ENCODE results near the gene ISY1.
"Not testable (repeated sequence)": the region's sequence is repeated elsewhere in the genome, so short reads cannot be mapped to it uniquely, and the experiment has no call there.

ISY1 gene

DNA sequence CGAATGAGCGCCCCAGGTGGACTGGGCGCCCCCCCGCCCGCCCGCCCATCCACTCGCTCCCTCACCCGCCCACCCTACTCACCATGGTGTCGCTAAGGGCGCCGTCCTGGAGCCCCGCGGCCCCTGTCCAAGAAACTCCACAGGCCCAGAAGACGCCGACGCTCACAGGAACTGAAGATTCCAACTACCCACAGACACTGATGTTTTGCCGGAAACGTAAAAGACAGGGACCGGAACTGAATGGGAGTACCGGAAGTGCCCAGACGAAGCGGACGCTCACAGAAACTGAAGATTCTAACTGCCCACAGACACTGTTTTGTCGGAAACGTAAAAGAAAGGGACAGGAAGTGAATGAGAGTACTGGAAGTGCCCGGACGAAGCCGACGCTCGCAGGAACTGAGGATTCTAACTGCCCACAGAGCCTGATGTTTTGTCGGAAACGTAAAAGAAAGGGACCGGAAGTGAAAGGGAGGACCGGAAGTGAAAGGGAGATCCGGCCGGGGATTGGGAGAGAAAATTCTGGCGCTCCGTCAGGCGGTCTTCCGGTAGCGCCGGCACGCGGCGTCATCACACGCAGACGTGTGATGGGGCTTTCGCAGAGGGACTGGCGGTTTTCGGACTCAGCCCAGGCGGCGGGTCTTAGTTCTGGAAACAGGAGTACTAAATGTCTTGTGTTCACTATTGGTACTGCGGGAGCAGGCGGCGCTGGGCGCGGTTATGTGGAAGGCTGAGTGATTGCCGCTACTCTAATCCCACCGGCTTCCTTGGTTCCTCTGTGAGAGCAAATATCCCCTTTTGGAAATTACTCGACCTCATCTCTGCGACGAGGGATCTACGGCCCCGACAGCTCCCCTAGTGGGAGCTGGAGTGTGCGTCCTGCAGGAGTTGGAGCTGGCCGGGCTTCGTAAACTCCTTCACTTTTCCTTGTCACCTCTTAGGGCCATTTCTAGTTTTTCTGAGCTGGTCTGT lies at the start of gene ISY1:
TSS of gene ISY1 (minus strand) at position 173 of the 969 bp plus-strand sequence. CDS start at position 85, 88 bp downstream.
- peak; percentile 97 for DNase-seq (ENCODE audit: low read depth)
- peaks cover 18% of the 10 kb centered on the region for H3K4me1 ChIP-seq (ENCODE audit: control insufficient read depth, insufficient read depth, low read length)
- peak within 1 kb of the TSS; percentile 99 for H3K4me3 ChIP-seq (ENCODE audit: low read length)
- no peaks in the 10 kb centered on the region for H3K27me3 ChIP-seq (replicated peaks; ENCODE audit: control insufficient read depth, insufficient read depth, low read length)
- peaks cover 36% of the 10 kb centered on the region for H3K36me3 ChIP-seq (ENCODE audit: control insufficient read depth, insufficient read depth, low read length, severe bottlenecking)
- H3K9ac ChIP-seq (ENCODE audit: low read length) = peak within 1 kb of the TSS; percentile 95
- H3K9me3 ChIP-seq (ENCODE audit: control insufficient read depth, low read length) = no peaks in the 10 kb centered on the region

DNA sequence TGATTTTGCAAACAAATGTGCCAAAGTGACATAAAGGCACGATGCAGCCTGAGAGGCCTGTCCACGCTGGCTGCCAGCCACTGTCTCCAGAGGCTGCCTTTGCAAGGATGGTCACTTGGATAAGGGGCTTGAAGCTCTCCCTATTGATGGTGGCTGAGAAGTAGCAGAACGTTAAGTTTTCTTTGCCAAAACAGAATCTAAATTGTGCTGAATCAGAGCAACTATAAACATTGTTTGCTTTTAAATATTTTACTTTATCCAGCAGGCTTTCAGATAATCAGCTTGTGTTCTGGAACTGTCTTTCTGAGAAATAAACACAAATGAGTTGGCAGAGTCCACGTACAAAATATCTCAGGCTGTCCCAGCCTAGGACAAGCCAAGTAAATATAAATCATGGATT lies 46.6 kb upstream of the ISY1 start:
- Histone ChIP-seq H3K9me3 (ENCODE audit: control insufficient read depth, low read length) (no peaks in the 10 kb centered on the region), H3K4me1 (ENCODE audit: control insufficient read depth, insufficient read depth, low read length) (peaks cover 19% of the 10 kb centered on the region), H3K27me3 (replicated peaks; ENCODE audit: control insufficient read depth, insufficient read depth, low read length) (no peaks in the 10 kb centered on the region), H3K36me3 (ENCODE audit: control insufficient read depth, insufficient read depth, low read length, severe bottlenecking) (no peaks in the 10 kb centered on the region), H3K9ac (ENCODE audit: low read length) (peak overlapping the region; percentile 74), H3K4me3 (ENCODE audit: low read length) (no peak overlapping the region)
- DNase-seq (ENCODE audit: low read depth) = peak; percentile 43

DNA sequence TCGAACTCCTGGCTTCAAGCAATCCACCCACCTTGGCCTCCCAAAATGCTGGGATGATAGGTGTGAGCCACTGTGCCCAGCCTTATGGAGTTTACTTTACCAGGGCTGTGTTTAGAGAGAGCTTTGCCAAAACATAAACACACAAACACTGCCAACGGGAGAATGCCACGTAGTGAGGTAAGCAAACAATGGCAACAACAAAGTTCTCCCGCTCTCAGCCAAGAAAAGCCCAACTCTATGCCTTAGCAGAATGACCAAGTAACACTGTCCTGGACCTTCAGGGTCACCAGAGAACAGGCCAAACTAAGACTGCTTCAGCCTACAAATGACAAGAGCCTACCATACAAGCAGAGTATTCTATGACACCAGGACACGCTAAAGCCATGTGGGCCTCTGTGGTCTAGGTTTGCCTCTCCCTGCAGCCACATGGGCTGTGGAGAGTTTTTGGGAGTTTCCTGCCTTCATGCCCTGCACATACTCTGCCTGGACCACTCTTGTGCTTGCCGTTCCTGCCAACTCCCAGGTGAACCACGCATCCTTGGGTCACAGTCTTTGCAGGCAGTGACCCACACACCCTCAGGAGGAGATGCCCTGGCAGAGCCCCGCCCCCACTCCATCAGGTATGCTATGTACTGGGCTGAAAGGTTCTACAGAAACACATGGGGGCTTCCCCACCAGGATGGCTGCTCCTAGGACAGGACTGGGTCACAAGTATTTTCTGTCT lies 44.4 kb upstream of the ISY1 start:
- no peak for DNase-seq (ENCODE audit: low read depth)
- no peak overlapping the region for H3K9ac ChIP-seq (ENCODE audit: low read length)
- no peak overlapping the region for H3K4me3 ChIP-seq (ENCODE audit: low read length)
- no peaks in the 10 kb centered on the region for H3K36me3 ChIP-seq (ENCODE audit: control insufficient read depth, insufficient read depth, low read length, severe bottlenecking)
- H3K4me1 ChIP-seq (ENCODE audit: control insufficient read depth, insufficient read depth, low read length) = peaks cover 7% of the 10 kb centered on the region
- H3K9me3 ChIP-seq (ENCODE audit: control insufficient read depth, low read length) = no peaks in the 10 kb centered on the region
- H3K27me3 ChIP-seq (replicated peaks; ENCODE audit: control insufficient read depth, insufficient read depth, low read length) = no peaks in the 10 kb centered on the region

DNA sequence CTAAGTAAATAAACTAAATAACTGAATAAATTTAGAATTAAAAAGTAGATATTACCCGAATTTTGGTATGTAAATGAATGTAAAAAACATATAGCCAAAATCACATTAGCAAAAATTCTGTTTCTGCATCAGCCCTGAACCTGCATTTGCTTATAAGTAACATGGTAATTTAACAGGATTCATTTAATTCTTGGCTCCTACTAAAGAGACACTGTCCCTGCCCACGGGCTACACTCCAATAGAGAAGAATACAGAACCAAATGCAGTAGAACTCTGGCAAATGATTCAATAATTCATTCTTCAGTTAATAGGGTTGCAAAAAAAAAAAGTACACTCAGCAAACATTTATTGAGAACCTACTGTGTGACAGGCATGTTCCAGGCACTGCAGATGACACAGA lies 43.6 kb upstream of the ISY1 start:
- Histone ChIP-seq H3K4me3 (ENCODE audit: low read length) (no peak overlapping the region), H3K27me3 (replicated peaks; ENCODE audit: control insufficient read depth, insufficient read depth, low read length) (no peaks in the 10 kb centered on the region), H3K9me3 (ENCODE audit: control insufficient read depth, low read length) (no peaks in the 10 kb centered on the region), H3K36me3 (ENCODE audit: control insufficient read depth, insufficient read depth, low read length, severe bottlenecking) (no peaks in the 10 kb centered on the region), H3K4me1 (ENCODE audit: control insufficient read depth, insufficient read depth, low read length) (peaks cover 7% of the 10 kb centered on the region), H3K9ac (ENCODE audit: low read length) (no peak overlapping the region)
- DNase-seq (ENCODE audit: low read depth) = no peak

GRCh38 chr3:129199366-129199765 lies 38.5 kb upstream of the ISY1 start:
- H3K27me3 ChIP-seq (replicated peaks; ENCODE audit: control insufficient read depth, insufficient read depth, low read length) = no peaks in the 10 kb centered on the region
- no peak overlapping the region for H3K9ac ChIP-seq (ENCODE audit: low read length)
- peaks cover 27% of the 10 kb centered on the region for H3K4me1 ChIP-seq (ENCODE audit: control insufficient read depth, insufficient read depth, low read length)
- no peak overlapping the region for H3K4me3 ChIP-seq (ENCODE audit: low read length)
- H3K36me3 ChIP-seq (ENCODE audit: control insufficient read depth, insufficient read depth, low read length, severe bottlenecking) = no peaks in the 10 kb centered on the region
- DNase-seq (ENCODE audit: low read depth) = no peak
- H3K9me3 ChIP-seq (ENCODE audit: control insufficient read depth, low read length) = no peaks in the 10 kb centered on the region

DNA sequence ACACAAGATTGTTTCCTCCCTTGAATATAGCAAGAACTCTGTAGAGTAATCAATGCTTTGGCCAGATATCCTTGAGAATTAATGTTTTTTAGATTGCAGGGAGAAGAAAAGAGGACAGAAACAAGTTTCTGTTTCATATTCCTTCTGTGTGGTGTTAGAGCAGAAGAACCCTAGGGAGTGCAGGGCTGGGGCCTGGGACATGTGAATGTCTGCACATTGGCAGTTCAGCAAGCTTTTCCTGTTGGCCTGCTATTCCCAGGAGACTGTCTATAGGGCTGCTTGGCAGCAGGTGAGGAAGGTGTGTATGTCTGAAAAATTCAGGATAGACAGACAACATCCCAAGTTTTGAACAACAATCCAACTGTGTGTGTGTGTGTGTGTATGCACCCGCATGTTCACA lies 36.5 kb upstream of the ISY1 start:
- peaks cover 27% of the 10 kb centered on the region for H3K4me1 ChIP-seq (ENCODE audit: control insufficient read depth, insufficient read depth, low read length)
- no peaks in the 10 kb centered on the region for H3K27me3 ChIP-seq (replicated peaks; ENCODE audit: control insufficient read depth, insufficient read depth, low read length)
- H3K4me3 ChIP-seq (ENCODE audit: low read length) = no peak overlapping the region
- no peaks in the 10 kb centered on the region for H3K9me3 ChIP-seq (ENCODE audit: control insufficient read depth, low read length)
- no peaks in the 10 kb centered on the region for H3K36me3 ChIP-seq (ENCODE audit: control insufficient read depth, insufficient read depth, low read length, severe bottlenecking)
- peak overlapping the region; percentile 83 for H3K9ac ChIP-seq (ENCODE audit: low read length)
- no peak for DNase-seq (ENCODE audit: low read depth)

DNA sequence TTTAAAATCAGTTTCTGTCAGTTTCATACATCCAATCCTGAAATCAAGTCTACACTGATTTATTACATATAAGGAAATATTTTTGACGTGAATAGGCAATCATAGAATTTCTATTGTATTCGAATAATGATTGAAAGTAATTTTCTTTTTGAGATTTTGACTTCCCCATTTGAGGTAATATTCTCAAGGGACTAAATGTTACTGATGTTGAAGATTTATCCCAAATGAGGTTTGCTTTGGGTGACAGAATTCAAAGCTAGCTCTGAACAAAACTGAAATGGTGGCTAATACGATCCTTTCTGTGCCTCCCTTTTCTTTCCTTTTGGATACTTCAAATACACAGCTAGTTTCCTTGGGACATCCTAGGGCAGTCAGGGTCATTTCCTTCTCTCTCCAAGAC lies 35.7 kb upstream of the ISY1 start:
- peak overlapping the region; percentile 83 for H3K9ac ChIP-seq (ENCODE audit: low read length)
- DNase-seq (ENCODE audit: low read depth) = no peak
- no peaks in the 10 kb centered on the region for H3K36me3 ChIP-seq (ENCODE audit: control insufficient read depth, insufficient read depth, low read length, severe bottlenecking)
- peaks cover 27% of the 10 kb centered on the region for H3K4me1 ChIP-seq (ENCODE audit: control insufficient read depth, insufficient read depth, low read length)
- no peaks in the 10 kb centered on the region for H3K9me3 ChIP-seq (ENCODE audit: control insufficient read depth, low read length)
- no peaks in the 10 kb centered on the region for H3K27me3 ChIP-seq (replicated peaks; ENCODE audit: control insufficient read depth, insufficient read depth, low read length)
- H3K4me3 ChIP-seq (ENCODE audit: low read length) = peak overlapping the region; percentile 59

GRCh38 chr3:129195731-129196256 lies 34.9 kb upstream of the ISY1 start:
- no peaks in the 10 kb centered on the region for H3K27me3 ChIP-seq (replicated peaks; ENCODE audit: control insufficient read depth, insufficient read depth, low read length)
- H3K9ac ChIP-seq (ENCODE audit: low read length) = peak overlapping the region; percentile 83
- no peaks in the 10 kb centered on the region for H3K9me3 ChIP-seq (ENCODE audit: control insufficient read depth, low read length)
- H3K4me1 ChIP-seq (ENCODE audit: control insufficient read depth, insufficient read depth, low read length) = peaks cover 27% of the 10 kb centered on the region
- no peaks in the 10 kb centered on the region for H3K36me3 ChIP-seq (ENCODE audit: control insufficient read depth, insufficient read depth, low read length, severe bottlenecking)
- H3K4me3 ChIP-seq (ENCODE audit: low read length) = peak overlapping the region; percentile 59
- peak; percentile 93 for DNase-seq (ENCODE audit: low read depth)

DNA sequence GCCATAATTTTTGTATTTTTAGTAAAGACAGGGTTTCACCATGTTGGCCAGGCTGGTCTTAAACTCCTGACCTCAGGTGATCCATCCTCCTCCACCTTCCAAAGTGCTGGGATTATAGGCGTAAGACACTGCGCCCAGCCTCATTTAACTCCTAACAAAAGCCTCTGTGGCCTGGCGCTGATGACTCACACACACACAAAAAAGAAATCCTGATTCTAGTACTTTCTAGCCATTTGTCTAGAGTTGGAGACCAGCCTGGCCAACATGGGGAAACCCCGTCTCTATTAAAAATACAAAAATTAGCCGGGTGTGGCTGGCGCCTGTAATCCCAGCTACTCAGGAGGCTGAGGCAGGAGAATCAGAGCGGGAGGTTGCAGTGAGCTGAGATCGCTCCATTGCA lies 28.9 kb upstream of the ISY1 start:
- H3K9me3 ChIP-seq (ENCODE audit: control insufficient read depth, low read length); DNase-seq (ENCODE audit: low read depth); H3K36me3 ChIP-seq (ENCODE audit: control insufficient read depth, insufficient read depth, low read length, severe bottlenecking); H3K27me3 ChIP-seq (replicated peaks; ENCODE audit: control insufficient read depth, insufficient read depth, low read length); H3K4me3 ChIP-seq (ENCODE audit: low read length); H3K9ac ChIP-seq (ENCODE audit: low read length): not testable (repeated sequence)
- peaks cover 22% of the 10 kb centered on the region for H3K4me1 ChIP-seq (ENCODE audit: control insufficient read depth, insufficient read depth, low read length)

- H3K36me3 ChIP-seq (ENCODE audit: control insufficient read depth, insufficient read depth, low read length, severe bottlenecking) = no peaks in the 10 kb centered on the region
- H3K4me3 ChIP-seq (ENCODE audit: low read length) = no peak overlapping the region
- peaks cover 24% of the 10 kb centered on the region for H3K4me1 ChIP-seq (ENCODE audit: control insufficient read depth, insufficient read depth, low read length)
- H3K9me3 ChIP-seq (ENCODE audit: control insufficient read depth, low read length) = no peaks in the 10 kb centered on the region
- no peak for DNase-seq (ENCODE audit: low read depth)
- no peak overlapping the region for H3K9ac ChIP-seq (ENCODE audit: low read length)
- H3K27me3 ChIP-seq (replicated peaks; ENCODE audit: control insufficient read depth, insufficient read depth, low read length) = no peaks in the 10 kb centered on the region
Observed at GRCh38 chr3:129187857-129188256, 27.0 kb upstream of the ISY1 start.

- DNase-seq (ENCODE audit: low read depth) = no peak
- no peaks in the 10 kb centered on the region for H3K27me3 ChIP-seq (replicated peaks; ENCODE audit: control insufficient read depth, insufficient read depth, low read length)
Observed at GRCh38 chr3:129185783-129186182, 24.9 kb upstream of the ISY1 start.

More at GRCh38 chr3:129185783-129186182, 24.9 kb upstream of the ISY1 start:
- Histone ChIP-seq H3K4me3 (ENCODE audit: low read length) (no peak overlapping the region), H3K9ac (ENCODE audit: low read length) (no peak overlapping the region), H3K9me3 (ENCODE audit: control insufficient read depth, low read length) (no peaks in the 10 kb centered on the region), H3K4me1 (ENCODE audit: control insufficient read depth, insufficient read depth, low read length) (peaks cover 25% of the 10 kb centered on the region), H3K36me3 (ENCODE audit: control insufficient read depth, insufficient read depth, low read length, severe bottlenecking) (no peaks in the 10 kb centered on the region)

Measured in adipocyte (in vitro differentiated cells).